Keratinocyte (primary cell): ENCODE results near the gene DSTN. TPM values are rescaled to one million over a fixed set of nuclear protein-coding genes. Genes with fewer than 3 reads are reported as not detected.

Experiments used
- DNase-seq: peaks from one replicate; pipeline ENCODE4 v3.0.0-alpha.2; 2011; ENCODE audit warnings: low read depth, missing footprints, low spot score
- FAIRE-seq: peaks from 2 replicates; lab custom pipeline; 2011; peaks lifted over from hg19 to GRCh38; lab: Jason Lieb, UNC
- H2AFZ ChIP-seq: 2 replicates; pipeline ENCODE4 v1.6.0; 2012; ENCODE audit warnings: low read length, control low read depth, inconsistent platforms; ENCODE audit not compliant: control insufficient read depth
- H3K27ac ChIP-seq: 2 replicates; pipeline ENCODE4 v1.5.1; 2011; ENCODE audit warnings: low read length; ENCODE audit not compliant: control insufficient read depth, insufficient read depth
- H3K27me3 ChIP-seq: 3 replicates; pipeline ENCODE4 v1.6.0; 2011; ENCODE audit warnings: low read length; ENCODE audit not compliant: control insufficient read depth, insufficient read depth; ENCODE audit errors: extremely low read depth
- H3K36me3 ChIP-seq, 2 experiments: 2 replicates in 1 of 2; 3 replicates in 1 of 2; pipeline ENCODE4 v1.5.1; 2011; ENCODE audit warnings: low read length in 2 of 2, mild to moderate bottlenecking in 1 of 2; ENCODE audit not compliant: control insufficient read depth in 2 of 2, insufficient read depth in 2 of 2; ENCODE audit errors: extremely low read depth in 1 of 2
- H3K4me1 ChIP-seq: 3 replicates; pipeline ENCODE4 v1.5.1; 2011; ENCODE audit warnings: low read length; ENCODE audit not compliant: control insufficient read depth, insufficient read depth; ENCODE audit errors: extremely low read depth
- H3K4me2 ChIP-seq: 3 replicates; pipeline ENCODE4 v1.6.0; 2011; ENCODE audit warnings: low read depth, low read length; ENCODE audit not compliant: control insufficient read depth, insufficient read depth; ENCODE audit errors: extremely low read depth
- H3K4me3 ChIP-seq, 3 experiments: fragments of 200-600 bp in 1 of 3; sonication (generic) in 1 of 3; 2 replicates in 2 of 3; 3 replicates in 1 of 3; pipeline ENCODE4 v1.5.1; 2011 to 2016; ENCODE audit warnings: low read length in 3 of 3, mild to moderate bottlenecking in 3 of 3, control low read depth in 2 of 3, inconsistent platforms in 1 of 3, low read depth in 1 of 3, mixed read lengths in 1 of 3, mixed run types in 1 of 3, moderate library complexity in 1 of 3; ENCODE audit not compliant: control insufficient read depth in 2 of 3, insufficient read depth in 2 of 3; ENCODE audit errors: extremely low read depth in 1 of 3
- H3K79me2 ChIP-seq: 2 replicates; pipeline ENCODE4 v1.6.0; 2012; ENCODE audit warnings: low read length; ENCODE audit not compliant: control insufficient read depth, insufficient read depth
- H3K9ac ChIP-seq: 3 replicates; pipeline ENCODE4 v1.6.0; 2011; ENCODE audit warnings: low read length; ENCODE audit not compliant: control insufficient read depth, insufficient read depth; ENCODE audit errors: extremely low read depth
- H3K9me1 ChIP-seq: 3 replicates; pipeline ENCODE4 v1.6.0; 2011; ENCODE audit warnings: low read length; ENCODE audit not compliant: control insufficient read depth, insufficient read depth; ENCODE audit errors: extremely low read depth
- H3K9me3 ChIP-seq: 2 replicates; pipeline ENCODE4 v1.5.1; 2012; ENCODE audit warnings: low read depth, low read length; ENCODE audit not compliant: control insufficient read depth
- H4K20me1 ChIP-seq: 3 replicates; pipeline ENCODE4 v1.6.0; 2011; ENCODE audit warnings: low read length; ENCODE audit not compliant: control insufficient read depth, insufficient read depth; ENCODE audit errors: extremely low read depth
- EZH2 ChIP-seq: IDR thresholded peaks from one replicate; pipeline ENCODE4 v1.6.1; 2012; ENCODE audit warnings: inconsistent platforms, mild to moderate bottlenecking, low read length, moderate library complexity
- dilution Hi-C: fragments of 300-500 bp; cut with MboI; formaldehyde crosslinking; loops from one replicate; pipeline ENCODE4 v1.7.0; 2020; ENCODE audit warnings: low sequenced_read_pairs; ENCODE audit not compliant: extremely low pct_ligation_motif_present
- polyA plus RNA-seq, 5 experiments: library from polyadenylated mRNA; depleted of rRNA in 3 of 5; stranded (reverse) in 3 of 5; stranded (forward) in 1 of 5; unstranded in 1 of 5; fragments of >200 nt; gene quantifications; 1 replicate in 1 of 5; 2 replicates in 3 of 5; 3 replicates in 1 of 5; pipeline versions ENCODE4 v1.2.1 to v1.2.3, GENCODE V29; 2011 to 2012; ENCODE audit warnings: missing spikeins in 2 of 5, low read depth in 1 of 5, low replicate concordance in 1 of 5
- TF ChIP-seq, protein P1 (sequence below), 3 experiments: IDR thresholded peaks in 1 of 3; conservative IDR thresholded peaks in 1 of 3; optimal IDR thresholded peaks in 1 of 3; 2 replicates in 2 of 3; 3 replicates in 1 of 3; pipeline versions ENCODE3 to v1.5.1; 2011; ENCODE audit warnings: low read length in 3 of 3, mild to moderate bottlenecking in 3 of 3, moderate library complexity in 2 of 3, control low read depth in 1 of 3, inconsistent platforms in 1 of 3; ENCODE audit not compliant: insufficient read depth in 2 of 3; ENCODE audit errors: extremely low read depth in 1 of 3

Gene DSTN
- polyA plus RNA-seq, 1 donor (not counting 4 experiments of a cell fraction or from before 2014, with no cell fraction given) = 288 TPM

DNA sequence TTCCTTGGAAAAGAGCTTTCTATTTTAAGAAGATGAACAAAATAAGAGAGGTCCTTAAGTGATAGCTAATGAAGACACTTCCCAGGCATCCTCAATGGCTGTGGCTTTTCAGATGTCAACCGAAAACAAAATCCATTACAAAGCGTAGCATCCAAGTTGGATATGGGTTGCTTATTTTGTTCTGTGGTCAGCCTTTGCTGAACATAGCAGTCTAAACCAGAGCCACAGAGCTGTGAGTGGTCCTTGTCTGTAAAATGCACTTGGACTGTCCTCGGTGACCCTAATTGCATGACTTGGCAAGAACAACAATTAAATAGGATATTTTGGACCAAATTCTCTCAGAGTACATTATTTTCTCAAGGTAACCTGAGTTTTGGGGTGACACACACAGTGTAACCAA lies 28.3 kb upstream of the DSTN start:
- Histone ChIP-seq H3K9ac (no peak overlapping the region), H3K27ac (no peak overlapping the region), H3K9me1 (no peaks in the 10 kb centered on the region), H3K36me3 (no peaks in the 10 kb centered on the region), H3K4me1 (no peaks in the 10 kb centered on the region), H3K4me2 (no peak overlapping the region), H3K79me2 (no peaks in the 10 kb centered on the region), H2AFZ (no peak overlapping the region), H4K20me1 (no peaks in the 10 kb centered on the region), H3K4me3 (no peak overlapping the region), H3K27me3 (no peaks in the 10 kb centered on the region), H3K9me3 (no peaks in the 10 kb centered on the region)
- no peak for DNase-seq
- no peak for FAIRE-seq
- dilution Hi-C loops = loop anchor here (5.0 kb wide), 1 partner anchor 51 kb away; no protein-coding TSS in a partner anchor
- TF ChIP-seq, protein P1, sequence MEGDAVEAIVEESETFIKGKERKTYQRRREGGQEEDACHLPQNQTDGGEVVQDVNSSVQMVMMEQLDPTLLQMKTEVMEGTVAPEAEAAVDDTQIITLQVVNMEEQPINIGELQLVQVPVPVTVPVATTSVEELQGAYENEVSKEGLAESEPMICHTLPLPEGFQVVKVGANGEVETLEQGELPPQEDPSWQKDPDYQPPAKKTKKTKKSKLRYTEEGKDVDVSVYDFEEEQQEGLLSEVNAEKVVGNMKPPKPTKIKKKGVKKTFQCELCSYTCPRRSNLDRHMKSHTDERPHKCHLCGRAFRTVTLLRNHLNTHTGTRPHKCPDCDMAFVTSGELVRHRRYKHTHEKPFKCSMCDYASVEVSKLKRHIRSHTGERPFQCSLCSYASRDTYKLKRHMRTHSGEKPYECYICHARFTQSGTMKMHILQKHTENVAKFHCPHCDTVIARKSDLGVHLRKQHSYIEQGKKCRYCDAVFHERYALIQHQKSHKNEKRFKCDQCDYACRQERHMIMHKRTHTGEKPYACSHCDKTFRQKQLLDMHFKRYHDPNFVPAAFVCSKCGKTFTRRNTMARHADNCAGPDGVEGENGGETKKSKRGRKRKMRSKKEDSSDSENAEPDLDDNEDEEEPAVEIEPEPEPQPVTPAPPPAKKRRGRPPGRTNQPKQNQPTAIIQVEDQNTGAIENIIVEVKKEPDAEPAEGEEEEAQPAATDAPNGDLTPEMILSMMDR (optimal IDR thresholded peaks at IDR 0.05 in 1 of 3, IDR thresholded peaks at IDR 0.05 in 1 of 3, conservative IDR thresholded peaks at IDR 0.05 in 1 of 3; ENCODE audit: extremely low read depth in 1 of 3, insufficient read depth in 2 of 3, low read length in 3 of 3) = no peak
- TF ChIP-seq EZH2 = no peak

DNA sequence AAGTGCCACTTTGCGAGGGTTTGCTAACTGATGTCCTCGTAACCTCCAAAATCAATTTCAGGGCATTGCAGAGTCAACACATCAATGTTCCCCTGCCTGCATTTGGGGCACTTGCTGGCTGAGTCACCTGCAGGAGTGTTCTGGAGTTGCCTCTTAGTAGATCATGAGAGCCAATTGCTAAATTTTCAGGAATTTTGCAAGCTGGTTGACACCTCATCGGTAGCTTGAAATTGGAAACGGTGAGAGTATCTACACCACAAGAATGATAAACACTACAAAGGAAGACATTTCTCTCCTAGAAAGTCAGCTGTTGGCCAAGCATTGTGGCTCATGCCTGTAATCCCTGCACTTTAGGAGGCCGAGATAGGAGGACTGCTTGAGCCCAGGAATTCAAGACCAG lies 27.9 kb upstream of the DSTN start:
- Histone ChIP-seq H3K4me1 (no peaks in the 10 kb centered on the region), H2AFZ (no peak overlapping the region), H3K4me2 (no peak overlapping the region), H3K36me3 (no peaks in the 10 kb centered on the region), H3K27me3 (no peaks in the 10 kb centered on the region), H3K9ac (no peak overlapping the region), H3K79me2 (no peaks in the 10 kb centered on the region), H3K27ac (no peak overlapping the region), H3K9me1 (no peaks in the 10 kb centered on the region), H4K20me1 (no peaks in the 10 kb centered on the region), H3K9me3 (no peaks in the 10 kb centered on the region), H3K4me3 (no peak overlapping the region)
- FAIRE-seq (no peak), DNase-seq (no peak)
- dilution Hi-C loops = loop anchor here (5.0 kb wide), 1 partner anchor 50 kb away; no protein-coding TSS in a partner anchor
- TF ChIP-seq EZH2 = no peak
- TF ChIP-seq, protein P1 (optimal IDR thresholded peaks at IDR 0.05 in 1 of 3, IDR thresholded peaks at IDR 0.05 in 1 of 3, conservative IDR thresholded peaks at IDR 0.05 in 1 of 3; ENCODE audit: extremely low read depth in 1 of 3, insufficient read depth in 2 of 3, low read length in 3 of 3) = no peak
